Adrenal gland (tissue), 12 donors: ENCODE data around the gene PARVA. TPM values are rescaled to one million over a fixed set of nuclear protein-coding genes. Genes with fewer than 3 reads are reported as not detected.

Experiments used
- DNase-seq, 7 donors: peaks; one replicate each; pipeline ENCODE4 v3.0.0-alpha.2; 2019 to 2020
- H3K27ac ChIP-seq, 5 donors: fragments of 200-600 bp; sonication (generic) in 4 of 5; 1 replicate in 3 of 5; 2 replicates in 2 of 5; pipeline versions ENCODE4 v1.5.1 to v1.8.0; 2016 to 2020; ENCODE audit warnings: mild to moderate bottlenecking in 1 of 5
- H3K27me3 ChIP-seq: fragments of 200-600 bp; 2 replicates; pipeline ENCODE4 v1.8.0; 2021
- H3K36me3 ChIP-seq, 2 donors: fragments of 200-600 bp; replicated peaks in 1 of 2; 1 replicate in 1 of 2; 2 replicates in 1 of 2; pipeline versions ENCODE4 v1.5.1 to v1.8.0; 2018 to 2022
- H3K4me1 ChIP-seq, 2 donors: fragments of 200-600 bp; replicated peaks in 1 of 2; 1 replicate in 1 of 2; 2 replicates in 1 of 2; pipeline versions ENCODE4 v1.5.1 to v1.8.0; 2018 to 2021
- H3K4me3 ChIP-seq, 4 donors: fragments of 200-600 bp; sonication (generic) in 3 of 4; one replicate each; pipeline ENCODE4 v1.5.1; 2016 to 2018
- H3K9me3 ChIP-seq, 3 donors: fragments of 200-600 bp; sonication (generic) in 1 of 3; replicated peaks in 1 of 3; 1 replicate in 2 of 3; 2 replicates in 1 of 3; pipeline versions ENCODE4 v1.5.1 to v1.8.0; 2016 to 2021
- CTCF ChIP-seq, 6 experiments: fragments of 450-650 bp in 4 of 6; fragments of 200-600 bp in 2 of 6; sonication (generic) in 1 of 6; IDR thresholded peaks; 1 replicate in 5 of 6; 2 replicates in 1 of 6; pipeline versions ENCODE4 v1.5.1 to v1.8.0; 2016 to 2021; ENCODE audit warnings: antibody characterized with exemption in 6 of 6, mild to moderate bottlenecking in 2 of 6, moderate library complexity in 1 of 6
- POLR2A ChIP-seq, 2 donors: fragments of 450-650 bp; IDR thresholded peaks; one replicate each; pipeline ENCODE4 v1.6.1; 2017; ENCODE audit warnings: antibody characterized with exemption in 2 of 2, mild to moderate bottlenecking in 2 of 2, moderate library complexity in 1 of 2
- WGBS, 4 donors: extraction: QIAGEN DNeasy Blood & Tissue Kit in 2 of 4; methylation state at CpG; one replicate each; pipeline versions ENCODE4 v1.1.5 to v1.1.7; 2013 to 2017; 5-methylcytosine and 5-hydroxymethylcytosine counted together
- intact Hi-C, 2 donors: fragments of 100-400 bp; cut with DNase I; formaldehyde crosslinking; loops; one replicate each; pipeline versions ENCODE4 v1.14.1 to v1.15.0; 2022 to 2023
- polyA plus RNA-seq, 3 donors: library from polyadenylated mRNA; stranded (reverse); fragments of 200-250 nt in 2 of 3; fragments of 350-450 nt in 1 of 3; fragmentation: Illumina TruSeq in 1 of 3; extraction: RNeasy Lipid Tissue Mini Kit (QIAGEN cat#74804) in 1 of 3; gene quantifications; one replicate each; pipeline ENCODE4 v1.2.3, GENCODE V29; 2013 to 2014
- total RNA-seq, 9 donors: library from RNA; depleted of rRNA in 4 of 9; stranded (reverse); fragments of >200 nt in 4 of 9; fragments of 120-200 nt in 1 of 9; fragmentation: NEBNext Ultra II Directional in 1 of 9; extraction: Animal tissue kit (Norgen Biotek cat#: 25700) in 1 of 9; gene quantifications; one replicate each; pipeline versions ENCODE4 v1.1.0 to v1.2.4, GENCODE V29; 2013 to 2023
- donor health status: healthy with polysubstance abuse.
- donor health status: Bipolar disorder and iron deficiency.
- donor health status: DM: yes; HTN: yes; CAD: no.
- donor health status: DM: no; HTN: no; CAD: no.
- donor health status: DM: no; HTN: no; CAD: no.
- donor health status: DM: yes; HTN: yes; CAD: no.

PARVA gene
- total and polyA plus RNA-seq, 12 donors = 13.0 to 58.9 (median 31.4) TPM

GRCh38 chr11:12433571-12434324, 56.4 kb downstream of the PARVA start:
- H3K4me1 ChIP-seq = peaks cover 3 to 17% of the 10 kb centered on the region in 2 donors

GRCh38 chr11:12434325-12434654, 56.9 kb downstream of the PARVA start:
- no peak overlapping the region for H3K4me3 ChIP-seq
- H3K27me3 ChIP-seq = no peaks in the 10 kb centered on the region
- no peak for DNase-seq
- peak overlapping the region in 1 of 5 donors; percentile 33 for H3K27ac ChIP-seq
- intact Hi-C loops = no loop called here
- no peak for TF ChIP-seq CTCF (IDR thresholded peaks at IDR 0.05)
- no peak for TF ChIP-seq POLR2A (IDR thresholded peaks at IDR 0.05)
- peaks cover 3 to 17% of the 10 kb centered on the region in 2 donors for H3K4me1 ChIP-seq
- WGBS, 4 donors = 91 to 98% (median 93%) methylated on average over 4 of the region's 4 CpGs
- H3K36me3 ChIP-seq = no peaks in the 10 kb centered on the region
- no peaks in the 10 kb centered on the region for H3K9me3 ChIP-seq

More at GRCh38 chr11:12433571-12434324, 56.4 kb downstream of the PARVA start:
- intact Hi-C loops = no loop called here
- Histone ChIP-seq H3K27me3 (no peaks in the 10 kb centered on the region), H3K27ac (peak overlapping the region in 1 of 5 donors; percentile 33), H3K9me3 (no peaks in the 10 kb centered on the region), H3K4me3 (no peak overlapping the region), H3K36me3 (no peaks in the 10 kb centered on the region)
- no peak for TF ChIP-seq CTCF (IDR thresholded peaks at IDR 0.05)
- TF ChIP-seq POLR2A (IDR thresholded peaks at IDR 0.05) = no peak
- 77 to 83% (median 80%) methylated on average over 16 of the region's 16 CpGs for WGBS, 4 donors
- DNase-seq = no peak

- intact Hi-C loops = no loop called here
- Histone ChIP-seq H3K27ac (no peak overlapping the region), H3K4me1 (peaks cover 3 to 16% of the 10 kb centered on the region in 2 donors), H3K36me3 (no peaks in the 10 kb centered on the region), H3K27me3 (no peaks in the 10 kb centered on the region), H3K4me3 (no peak overlapping the region), H3K9me3 (no peaks in the 10 kb centered on the region)
- DNase-seq = no peak
- no peak for TF ChIP-seq CTCF (IDR thresholded peaks at IDR 0.05)
- TF ChIP-seq POLR2A (IDR thresholded peaks at IDR 0.05) = no peak
- 82 to 90% (median 85%) methylated on average over 3 of the region's 3 CpGs for WGBS, 4 donors
These were observed 57.9 kb downstream of the PARVA start for GRCh38 chr11:12435264-12435663.

- DNase-seq = peak in 3 of 7 donors; percentile 17 to 48 (median 24)
- 41 to 79% (median 54%) methylated on average over 1 of the region's 1 CpG for whole genome bisulfite sequencing, 4 donors
- intact Hi-C loops = no loop called here
- no peaks in the 10 kb centered on the region for H3K9me3 ChIP-seq
- TF ChIP-seq CTCF (IDR thresholded peaks at IDR 0.05) = no peak
- no peak for TF ChIP-seq POLR2A (IDR thresholded peaks at IDR 0.05)
- H3K27ac ChIP-seq = no peak overlapping the region
- no peak overlapping the region for H3K4me3 ChIP-seq
- no peaks in the 10 kb centered on the region for H3K27me3 ChIP-seq
- H3K4me1 ChIP-seq = peaks cover 0 to 6% of the 10 kb centered on the region in 2 donors
- H3K36me3 ChIP-seq = no peaks in the 10 kb centered on the region
These were observed 58.9 kb downstream of the PARVA start for GRCh38 chr11:12436266-12436665.
